Right lobe of liver (tissue), 6 donors: ENCODE measurements around the gene TRIM43. TPM values are rescaled to one million over a fixed set of nuclear protein-coding genes. Genes with fewer than 3 reads are reported as not detected.
"Not testable (repeated sequence)": the region's sequence is repeated elsewhere in the genome, so short reads cannot be mapped to it uniquely, and the experiment has no call there.

Experiments used
- ATAC-seq, 4 donors: fragments of 200-7000 bp; cut with Tn5 transposase; one replicate each; pipeline ENCODE4 v1.9.1; 2020; ENCODE audit warnings: mild to moderate bottlenecking in 4 of 4, moderate library complexity in 4 of 4
- DNase-seq, 3 donors: peaks; one replicate each; pipeline ENCODE4 v3.0.0-alpha.2; 2020
- H3K27ac ChIP-seq, 3 donors: fragments of 200-600 bp; one replicate each; pipeline ENCODE4 v1.8.0; 2022
- H3K27me3 ChIP-seq, 2 donors: fragments of 200-600 bp; one replicate each; pipeline ENCODE4 v1.8.0; 2022
- H3K36me3 ChIP-seq, 4 donors: fragments of 200-600 bp; sonication (generic) in 1 of 4; one replicate each; pipeline versions ENCODE4 v1.5.1 to v1.8.0; 2017 to 2022; ENCODE audit warnings: control low read depth in 1 of 4
- H3K4me1 ChIP-seq, 4 donors: fragments of 200-600 bp; sonication (generic) in 1 of 4; one replicate each; pipeline versions ENCODE4 v1.5.1 to v1.8.0; 2017 to 2022; ENCODE audit warnings: control low read depth in 1 of 4
- H3K4me3 ChIP-seq, 3 donors: fragments of 200-600 bp; one replicate each; pipeline ENCODE4 v1.8.0; 2022
- H3K9me3 ChIP-seq, 4 donors: fragments of 200-600 bp; sonication (generic) in 1 of 4; one replicate each; pipeline versions ENCODE4 v1.5.1 to v1.8.0; 2017 to 2022; ENCODE audit warnings: control low read depth in 1 of 4
- POLR2A ChIP-seq: fragments of 450-650 bp; IDR thresholded peaks from one replicate; pipeline ENCODE4 v1.6.1; 2017; ENCODE audit warnings: antibody characterized with exemption, mild to moderate bottlenecking
- WGBS: methylation state at CpG from one replicate; pipeline ENCODE4 v1.1.6; 2018; ENCODE audit warnings: low coverage, low lambda C conversion rate; ENCODE audit not compliant: insufficient coverage; ENCODE audit errors: missing lambda C conversion rate; 5-methylcytosine and 5-hydroxymethylcytosine counted together
- intact Hi-C, 2 donors: fragments of 100-400 bp; cut with DNase I; formaldehyde crosslinking; loops; one replicate each; pipeline versions ENCODE4 v1.11.2 to v1.14.1; 2022
- long read RNA-seq: library from polyadenylated mRNA; unstranded; transcript quantifications from one replicate; pipeline ENCODE4 v2.0.0, GENCODE V29; 2019
- total RNA-seq, 6 experiments: library from RNA; depleted of rRNA in 2 of 6; stranded (reverse); fragments of >200 nt in 2 of 6; fragmentation: NEBNext Ultra II Directional in 3 of 6; extraction: Animal tissue kit (Norgen Biotek cat#: 25700) in 3 of 6; gene quantifications; one replicate each; pipeline versions ENCODE4 v1.1.0 to v1.2.4, GENCODE V29; 2016 to 2023
- TF ChIP-seq, protein P1 (sequence below), 4 donors: fragments of 200-600 bp in 3 of 4; fragments of 450-650 bp in 1 of 4; IDR thresholded peaks; one replicate each; pipeline versions ENCODE4 v1.5.1 to v1.8.0; 2016 to 2022; ENCODE audit warnings: antibody characterized with exemption in 4 of 4, mild to moderate bottlenecking in 2 of 4
- donor health status: DM: no; HTN: yes; CAD: no.
- donor health status: DM: no; HTN: no; CAD: no.
- donor health status: DM: no; HTN: no; CAD: no.
- donor health status: DM: no; HTN: yes; CAD: no.
- donor health status: DM: no; HTN: yes; CAD: no.

The TRIM43 gene
- total RNA-seq: not detected
- long read RNA-seq: 0 reads

DNA sequence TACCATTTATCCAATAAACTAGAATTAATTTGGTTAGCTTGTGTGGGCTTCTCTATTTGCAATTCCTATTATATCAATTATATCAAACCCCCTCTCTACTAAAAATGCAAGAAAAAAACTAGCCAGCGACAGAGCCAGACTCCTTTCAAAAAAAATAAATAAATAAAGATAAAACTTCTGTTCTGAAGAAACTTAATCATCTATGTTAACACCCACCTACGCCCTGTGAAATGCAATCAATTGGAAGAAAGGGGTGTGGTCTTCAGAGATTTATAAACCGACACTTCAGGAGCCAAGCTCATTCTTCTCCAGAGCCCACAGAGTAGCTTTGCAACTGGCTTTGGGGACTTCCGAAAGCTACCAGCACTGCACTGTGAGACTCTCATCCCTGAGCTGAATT is at the start of gene TRIM43:
TRIM43 (plus strand) TSS at position 301 of the 400 bp plus-strand sequence. CDS start 2,023 bp downstream, outside the sequence.
- H3K4me1 ChIP-seq, H3K4me3 ChIP-seq, intact Hi-C loops, H3K27me3 ChIP-seq, ATAC-seq, DNase-seq, H3K9me3 ChIP-seq, H3K36me3 ChIP-seq, H3K27ac ChIP-seq: not testable (repeated sequence)
- WGBS: no CpG with 5 or more reads among the region's 4 CpGs

DNA sequence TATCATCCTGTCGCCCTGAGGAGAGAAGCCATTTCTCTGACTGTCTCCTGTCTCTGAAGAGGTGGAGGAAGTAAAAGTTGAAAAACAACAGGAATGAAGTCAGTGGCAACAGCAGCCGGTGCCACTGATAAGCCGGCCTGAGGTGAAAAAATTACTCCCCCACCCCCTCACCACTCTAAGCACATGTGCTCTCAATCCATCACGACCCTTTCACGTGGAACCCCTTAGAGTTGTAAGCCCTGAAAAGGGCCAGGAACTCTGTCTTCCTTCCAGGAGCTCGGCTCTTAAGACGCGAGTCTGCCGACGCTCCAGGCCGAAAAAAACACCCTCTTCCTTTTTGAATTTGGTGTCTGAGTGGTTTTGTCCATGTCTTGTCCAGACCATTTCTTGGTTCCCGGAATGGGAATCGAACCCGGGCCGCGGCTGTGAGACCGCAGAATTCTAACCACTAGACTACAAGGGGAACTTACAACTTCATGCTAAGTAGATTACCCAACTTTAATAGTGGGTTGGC is 40.7 kb upstream of the TRIM43 start:
- TF ChIP-seq, protein P1, sequence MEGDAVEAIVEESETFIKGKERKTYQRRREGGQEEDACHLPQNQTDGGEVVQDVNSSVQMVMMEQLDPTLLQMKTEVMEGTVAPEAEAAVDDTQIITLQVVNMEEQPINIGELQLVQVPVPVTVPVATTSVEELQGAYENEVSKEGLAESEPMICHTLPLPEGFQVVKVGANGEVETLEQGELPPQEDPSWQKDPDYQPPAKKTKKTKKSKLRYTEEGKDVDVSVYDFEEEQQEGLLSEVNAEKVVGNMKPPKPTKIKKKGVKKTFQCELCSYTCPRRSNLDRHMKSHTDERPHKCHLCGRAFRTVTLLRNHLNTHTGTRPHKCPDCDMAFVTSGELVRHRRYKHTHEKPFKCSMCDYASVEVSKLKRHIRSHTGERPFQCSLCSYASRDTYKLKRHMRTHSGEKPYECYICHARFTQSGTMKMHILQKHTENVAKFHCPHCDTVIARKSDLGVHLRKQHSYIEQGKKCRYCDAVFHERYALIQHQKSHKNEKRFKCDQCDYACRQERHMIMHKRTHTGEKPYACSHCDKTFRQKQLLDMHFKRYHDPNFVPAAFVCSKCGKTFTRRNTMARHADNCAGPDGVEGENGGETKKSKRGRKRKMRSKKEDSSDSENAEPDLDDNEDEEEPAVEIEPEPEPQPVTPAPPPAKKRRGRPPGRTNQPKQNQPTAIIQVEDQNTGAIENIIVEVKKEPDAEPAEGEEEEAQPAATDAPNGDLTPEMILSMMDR (IDR thresholded peaks at IDR 0.05): no peak
- no peak for TF ChIP-seq POLR2A
- H3K27me3 ChIP-seq: no peaks in the 10 kb centered on the region
- no peaks in the 10 kb centered on the region for H3K9me3 ChIP-seq
- ATAC-seq (no peak), DNase-seq (no peak)
- 53% methylated on average over 12 of the region's 17 CpGs for WGBS
- intact Hi-C loops: no loop called here
- H3K4me1 ChIP-seq: no peaks in the 10 kb centered on the region
- H3K4me3 ChIP-seq: no peak overlapping the region
- no peaks in the 10 kb centered on the region for H3K36me3 ChIP-seq
- H3K27ac ChIP-seq: no peak overlapping the region

DNA sequence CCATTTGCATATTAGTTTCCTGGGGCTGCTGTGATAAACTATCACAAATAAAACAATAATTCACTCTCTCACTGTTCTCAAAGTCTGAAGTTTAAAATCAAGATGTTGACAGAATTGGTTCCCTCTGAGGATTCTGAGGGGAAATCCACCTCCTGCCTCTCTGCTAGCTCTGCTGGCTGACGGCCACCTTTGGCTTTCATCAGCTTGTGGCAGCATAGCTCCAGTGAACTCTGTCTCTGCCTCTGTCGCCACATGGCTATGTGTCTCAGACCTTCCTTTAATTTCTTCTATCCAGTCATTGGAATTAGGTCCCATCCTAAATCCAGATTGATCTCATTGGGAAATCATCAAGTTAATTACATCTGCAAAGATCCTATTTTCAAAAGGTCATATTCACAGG is 38.9 kb upstream of the TRIM43 start:
- DNase-seq: peak; percentile 52 to 63 (median 58)
- no peaks in the 10 kb centered on the region for H3K27me3 ChIP-seq
- TF ChIP-seq, protein P1 (IDR thresholded peaks at IDR 0.05): no peak
- no peak for TF ChIP-seq POLR2A
- no peaks in the 10 kb centered on the region for H3K4me1 ChIP-seq
- H3K27ac ChIP-seq: no peak overlapping the region
- no peaks in the 10 kb centered on the region for H3K36me3 ChIP-seq
- no peak overlapping the region for H3K4me3 ChIP-seq
- intact Hi-C loops: no loop called here
- WGBS: 39% methylated on average over 2 of the region's 2 CpGs
- no peaks in the 10 kb centered on the region for H3K9me3 ChIP-seq
- peak in 2 of 4 donors; percentile 73 to 75 for ATAC-seq

DNA sequence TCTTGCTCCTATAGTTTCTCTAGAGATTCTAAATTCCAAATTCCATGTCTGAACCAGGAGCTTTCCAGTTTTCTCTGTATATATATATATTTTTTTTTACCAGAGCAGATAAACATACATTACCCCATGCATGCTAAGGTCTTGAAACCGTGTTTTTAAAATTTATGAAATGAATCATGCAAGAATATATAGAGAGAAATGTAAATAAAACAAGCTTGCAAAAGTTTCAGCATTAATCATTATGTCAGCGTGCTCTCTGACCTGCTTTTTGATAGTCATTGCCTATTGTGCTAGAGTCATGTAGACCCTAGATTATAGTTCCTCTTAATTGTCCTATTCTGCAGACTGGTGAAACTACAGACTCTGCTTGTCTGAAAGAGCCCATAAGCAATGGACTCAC is 22.6 kb upstream of the TRIM43 start:
- H3K27me3 ChIP-seq: no peaks in the 10 kb centered on the region
- DNase-seq: no peak
- no peaks in the 10 kb centered on the region for H3K9me3 ChIP-seq
- no peak overlapping the region for H3K4me3 ChIP-seq
- ATAC-seq: no peak
- no peaks in the 10 kb centered on the region for H3K4me1 ChIP-seq
- intact Hi-C loops: no loop called here
- TF ChIP-seq POLR2A: no peak
- TF ChIP-seq, protein P1 (IDR thresholded peaks at IDR 0.05): no peak
- WGBS: 44% methylated on average over 2 of the region's 2 CpGs
- no peaks in the 10 kb centered on the region for H3K36me3 ChIP-seq
- no peak overlapping the region for H3K27ac ChIP-seq

DNA sequence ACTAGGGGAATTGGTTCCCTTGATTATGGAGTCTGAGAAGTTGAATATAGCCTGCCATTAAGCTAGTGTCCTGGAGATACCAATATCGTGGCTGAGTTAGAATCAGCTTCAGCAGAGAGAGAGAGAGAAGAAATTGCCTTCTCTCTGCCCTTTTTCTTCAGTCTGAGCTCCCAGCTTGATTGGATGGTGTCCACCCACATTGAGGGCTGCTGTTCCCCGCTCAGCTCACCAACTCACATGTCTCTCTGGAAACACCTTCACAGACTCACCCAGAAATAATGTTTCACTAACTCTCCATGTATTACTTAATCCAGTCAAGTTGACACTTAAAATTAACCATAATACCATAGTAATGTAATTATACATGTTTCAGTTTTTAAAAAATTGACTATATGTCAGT is 17.9 kb upstream of the TRIM43 start:
- no peaks in the 10 kb centered on the region for H3K4me1 ChIP-seq
- intact Hi-C loops: no loop called here
- H3K27ac ChIP-seq: no peak overlapping the region
- TF ChIP-seq, protein P1 (IDR thresholded peaks at IDR 0.05): no peak
- TF ChIP-seq POLR2A: no peak
- H3K9me3 ChIP-seq: no peaks in the 10 kb centered on the region
- H3K36me3 ChIP-seq: no peaks in the 10 kb centered on the region
- no peaks in the 10 kb centered on the region for H3K27me3 ChIP-seq
- DNase-seq (no peak), ATAC-seq (no peak)
- no peak overlapping the region for H3K4me3 ChIP-seq
- WGBS: 65% methylated on average over 2 of the region's 2 CpGs
